ENCODE data around the gene RP9.
A peak's percentile ranks its signal among the peaks of the same experiment; 100 is the strongest.

Gene RP9

GRCh38 chr7:33109005-33109757, at the start of gene RP9:
TSS of gene RP9 (minus strand) at chr7:33109404. CDS start at chr7:33109372, 32 bp downstream.
- no peak for FAIRE-seq

GRCh38 chr7:33157781-33158180, 48.6 kb upstream of the RP9 start:
- FAIRE-seq, result no peak

- no peak for FAIRE-seq
Measured at GRCh38 chr7:33157311-33157710, 48.1 kb upstream of the RP9 start.

- no peak for FAIRE-seq
Measured at GRCh38 chr7:33156441-33156840, 47.2 kb upstream of the RP9 start.

GRCh38 chr7:33155811-33156210, 46.6 kb upstream of the RP9 start:
- FAIRE-seq, result no peak

- FAIRE-seq, result no peak
Measured at GRCh38 chr7:33152087-33152486, 42.9 kb upstream of the RP9 start.

- FAIRE-seq, result no peak
Measured at GRCh38 chr7:33145156-33145555, 36.0 kb upstream of the RP9 start.

- FAIRE-seq, result no peak
Measured at GRCh38 chr7:33143996-33144718, 35.0 kb upstream of the RP9 start.

- no peak for FAIRE-seq
Measured at GRCh38 chr7:33142585-33142984, 33.4 kb upstream of the RP9 start.

GRCh38 chr7:33137103-33137502, 27.9 kb upstream of the RP9 start:
- FAIRE-seq, result no peak

- FAIRE-seq, result no peak
Measured at GRCh38 chr7:33130184-33130583, 21.0 kb upstream of the RP9 start.

- no peak for FAIRE-seq
Measured at GRCh38 chr7:33129806-33130153, 20.6 kb upstream of the RP9 start.

GRCh38 chr7:33128990-33129805, 20.0 kb upstream of the RP9 start, which contains the start of gene BBS9:
TSS of gene BBS9 (plus strand) at chr7:33129564. CDS start at chr7:33146253, 16,689 bp downstream.
- FAIRE-seq, result no peak

GRCh38 chr7:33128631-33128989, 19.4 kb upstream of the RP9 start:
- no peak for FAIRE-seq

GRCh38 chr7:33127085-33127484, 17.9 kb upstream of the RP9 start:
- FAIRE-seq, result no peak

- peak; percentile 37 for FAIRE-seq
Measured at GRCh38 chr7:33118383-33118782, 9.2 kb upstream of the RP9 start.

GRCh38 chr7:33114976-33115375, 5.8 kb upstream of the RP9 start:
- FAIRE-seq, result no peak

- no peak for FAIRE-seq
Measured at GRCh38 chr7:33111614-33112013, 2.4 kb upstream of the RP9 start.

GRCh38 chr7:33109758-33110238, 594 bp upstream of the RP9 start:
- FAIRE-seq, result no peak

- no peak for FAIRE-seq
Measured at GRCh38 chr7:33108554-33109004, 625 bp downstream of the RP9 start.

- peak; percentile 75 for FAIRE-seq
Measured at GRCh38 chr7:33107136-33108066, 1.8 kb downstream of the RP9 start.

GRCh38 chr7:33101906-33102305, 7.3 kb downstream of the RP9 start:
- FAIRE-seq, result no peak
